Measurements from ENCODE around the gene MTG2. TPM values are rescaled to one million over a fixed set of nuclear protein-coding genes. Genes with fewer than 3 reads are reported as not detected.

Gene MTG2
- total RNA-seq, 1 donor from 2014 or later = 13.3 TPM

DNA sequence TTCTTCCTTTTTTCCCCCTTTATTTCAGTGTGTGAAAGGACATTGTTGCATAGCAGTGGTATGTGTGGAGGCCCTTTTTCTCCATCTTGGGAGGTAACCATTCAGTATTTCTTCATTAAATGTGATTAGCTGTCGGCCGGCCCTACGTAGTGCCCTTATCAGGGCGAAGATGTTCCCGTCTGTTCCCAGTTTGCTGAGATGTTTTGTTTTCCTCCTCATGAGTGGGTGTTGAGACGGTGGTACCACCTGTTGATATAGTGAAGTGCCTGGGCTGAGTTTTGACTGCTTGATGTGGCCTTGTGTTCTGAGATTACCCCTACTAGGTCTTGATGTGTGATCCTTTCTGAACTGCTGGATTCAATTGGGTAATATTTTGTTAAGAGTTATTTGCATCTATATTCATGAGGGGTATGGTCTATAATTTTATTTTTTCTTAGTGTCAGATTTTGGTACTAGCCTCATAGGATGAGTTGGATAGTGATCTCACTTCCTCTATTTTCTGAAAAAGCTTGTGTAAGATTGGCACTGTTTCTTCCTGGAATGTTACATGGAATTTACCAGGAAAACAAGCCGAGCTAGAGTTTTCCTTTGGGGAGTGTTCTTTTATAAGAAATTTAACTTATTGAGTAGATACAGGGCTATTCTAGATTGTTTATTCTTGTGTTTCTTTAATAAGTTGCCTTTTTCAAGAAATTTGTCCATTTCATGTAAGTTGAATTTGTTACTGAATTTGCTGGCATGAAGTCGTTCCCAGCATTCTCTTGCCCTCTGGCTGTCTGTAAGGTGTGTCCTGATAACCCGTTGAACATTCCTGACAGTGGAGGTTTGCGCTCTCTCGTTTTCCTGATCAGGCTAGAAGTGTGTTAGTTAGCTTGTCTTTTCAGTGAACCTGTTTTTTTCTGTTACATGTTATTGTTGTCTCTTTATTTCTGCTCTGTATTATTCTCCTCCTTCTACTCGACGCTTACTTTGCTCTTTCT lies 4.3 kb downstream of the MTG2 start:
- intact Hi-C loops (cut with DNase I) = no loop called here
- no peaks in the 10 kb centered on the region for H3K27me3 ChIP-seq
- no peak overlapping the region for H3K4me3 ChIP-seq
- no peaks in the 10 kb centered on the region for H3K9me3 ChIP-seq
- peaks cover 42% of the 10 kb centered on the region for H3K4me1 ChIP-seq
- DNase-seq (ENCODE audit: extremely low spot score in 2 of 2) = no peak
- H3K36me3 ChIP-seq = peaks cover 0 to 15% of the 10 kb centered on the region in 2 donors
- H3K27ac ChIP-seq = no peak overlapping the region
- TF ChIP-seq, protein P1, sequence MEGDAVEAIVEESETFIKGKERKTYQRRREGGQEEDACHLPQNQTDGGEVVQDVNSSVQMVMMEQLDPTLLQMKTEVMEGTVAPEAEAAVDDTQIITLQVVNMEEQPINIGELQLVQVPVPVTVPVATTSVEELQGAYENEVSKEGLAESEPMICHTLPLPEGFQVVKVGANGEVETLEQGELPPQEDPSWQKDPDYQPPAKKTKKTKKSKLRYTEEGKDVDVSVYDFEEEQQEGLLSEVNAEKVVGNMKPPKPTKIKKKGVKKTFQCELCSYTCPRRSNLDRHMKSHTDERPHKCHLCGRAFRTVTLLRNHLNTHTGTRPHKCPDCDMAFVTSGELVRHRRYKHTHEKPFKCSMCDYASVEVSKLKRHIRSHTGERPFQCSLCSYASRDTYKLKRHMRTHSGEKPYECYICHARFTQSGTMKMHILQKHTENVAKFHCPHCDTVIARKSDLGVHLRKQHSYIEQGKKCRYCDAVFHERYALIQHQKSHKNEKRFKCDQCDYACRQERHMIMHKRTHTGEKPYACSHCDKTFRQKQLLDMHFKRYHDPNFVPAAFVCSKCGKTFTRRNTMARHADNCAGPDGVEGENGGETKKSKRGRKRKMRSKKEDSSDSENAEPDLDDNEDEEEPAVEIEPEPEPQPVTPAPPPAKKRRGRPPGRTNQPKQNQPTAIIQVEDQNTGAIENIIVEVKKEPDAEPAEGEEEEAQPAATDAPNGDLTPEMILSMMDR (IDR thresholded peaks at IDR 0.05) = no peak
- TF ChIP-seq POLR2AphosphoS5 (IDR thresholded peaks at IDR 0.05; ENCODE audit: insufficient read depth in 1 of 2, low read depth in 1 of 2) (no peak), POLR2A (IDR thresholded peaks at IDR 0.05) (no peak)

DNA sequence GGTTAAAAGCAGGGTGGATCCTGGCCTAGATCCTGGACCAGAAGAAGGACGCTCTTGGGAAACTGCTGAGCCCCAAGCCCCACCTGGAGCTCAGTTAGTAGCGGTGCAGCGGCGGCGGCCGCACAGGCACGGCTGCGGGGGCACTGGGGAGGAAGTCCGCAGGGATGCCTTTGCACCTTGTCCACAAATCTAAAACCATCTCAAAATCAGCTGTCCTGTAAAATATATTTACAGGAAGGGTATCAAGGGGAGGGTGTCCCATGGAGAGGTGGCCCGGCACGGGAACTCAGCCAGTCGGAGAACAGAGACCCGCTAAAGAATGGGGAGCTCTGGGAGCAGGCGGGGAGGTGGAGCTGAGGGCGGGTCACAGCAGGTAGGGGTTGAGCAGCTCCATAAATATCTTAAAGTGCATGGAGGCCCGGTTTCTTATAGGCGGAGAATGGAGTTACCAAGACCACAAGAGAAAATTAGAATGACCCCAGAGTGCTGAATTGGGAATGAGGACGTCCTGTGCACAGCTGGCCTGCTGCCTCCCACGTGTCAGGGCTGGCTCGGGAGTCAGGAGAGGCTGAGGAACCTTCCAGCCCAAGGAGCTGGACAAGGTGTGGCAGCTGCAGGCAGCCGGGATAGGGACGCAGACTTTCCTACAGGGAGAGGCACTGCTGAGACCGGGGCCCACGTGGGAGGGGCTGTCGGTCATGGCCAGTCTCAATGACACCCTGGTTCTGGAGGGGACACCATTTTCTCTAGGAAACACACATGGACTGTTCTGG lies 8.0 kb downstream of the MTG2 start:
- Histone ChIP-seq H3K9me3 (no peaks in the 10 kb centered on the region), H3K4me1 (peaks cover 11% of the 10 kb centered on the region), H3K27me3 (no peaks in the 10 kb centered on the region), H3K4me3 (no peak overlapping the region), H3K36me3 (peaks cover 0 to 15% of the 10 kb centered on the region in 2 donors), H3K27ac (no peak overlapping the region)
- intact Hi-C loops (cut with DNase I) = no loop called here
- TF ChIP-seq, protein P1 (IDR thresholded peaks at IDR 0.05) = no peak
- no peak for TF ChIP-seq POLR2A (IDR thresholded peaks at IDR 0.05)
- no peak for DNase-seq (ENCODE audit: extremely low spot score in 2 of 2)

DNA sequence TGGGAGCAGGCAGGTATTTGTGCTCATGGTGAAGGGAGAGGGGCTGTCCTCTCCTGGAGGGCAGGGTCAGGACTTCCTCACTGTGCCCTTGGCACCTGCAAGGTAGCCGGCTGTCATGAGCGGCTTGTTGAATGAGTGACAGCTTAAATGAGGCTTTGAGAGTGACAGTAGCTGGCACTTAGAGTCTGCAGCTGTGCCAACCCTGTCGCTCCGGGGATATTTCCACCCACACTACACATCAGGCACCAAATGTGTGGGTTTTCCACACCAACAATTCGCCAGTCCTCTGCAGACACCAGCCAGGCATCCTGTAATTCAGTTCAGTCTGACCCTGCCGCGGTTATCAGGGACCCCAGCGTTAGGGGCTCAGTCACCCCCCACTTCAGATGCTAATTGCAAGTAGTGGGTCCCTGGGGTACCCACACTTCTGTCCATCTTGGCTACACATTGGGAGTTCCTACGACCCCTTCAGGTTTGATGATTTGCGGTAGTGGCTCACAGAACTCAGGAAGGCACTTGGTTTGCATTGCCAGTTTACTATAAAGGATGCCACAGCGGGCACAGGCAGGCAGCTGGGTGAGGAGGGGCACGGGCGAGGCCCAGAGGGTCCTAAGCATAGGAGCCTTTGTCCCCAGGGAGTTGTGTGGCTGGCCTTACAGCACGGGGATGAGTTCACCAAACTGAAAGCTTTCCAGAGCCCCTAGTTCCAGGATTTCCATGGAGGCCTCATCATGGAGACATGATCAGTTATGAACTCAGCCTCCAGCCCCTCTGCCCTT lies 9.1 kb downstream of the MTG2 start:
- Histone ChIP-seq H3K4me3 (no peak overlapping the region), H3K4me1 (peaks cover 6% of the 10 kb centered on the region), H3K27ac (no peak overlapping the region), H3K27me3 (no peaks in the 10 kb centered on the region), H3K9me3 (no peaks in the 10 kb centered on the region), H3K36me3 (peaks cover 0 to 21% of the 10 kb centered on the region in 2 donors)
- intact Hi-C loops (cut with DNase I) = no loop called here
- no peak for DNase-seq (ENCODE audit: extremely low spot score in 2 of 2)
- TF ChIP-seq POLR2A (IDR thresholded peaks at IDR 0.05) (no peak), POLR2AphosphoS5 (IDR thresholded peaks at IDR 0.05; ENCODE audit: insufficient read depth in 1 of 2, low read depth in 1 of 2) (no peak)
- TF ChIP-seq, protein P1 (IDR thresholded peaks at IDR 0.05) = no peak

DNA sequence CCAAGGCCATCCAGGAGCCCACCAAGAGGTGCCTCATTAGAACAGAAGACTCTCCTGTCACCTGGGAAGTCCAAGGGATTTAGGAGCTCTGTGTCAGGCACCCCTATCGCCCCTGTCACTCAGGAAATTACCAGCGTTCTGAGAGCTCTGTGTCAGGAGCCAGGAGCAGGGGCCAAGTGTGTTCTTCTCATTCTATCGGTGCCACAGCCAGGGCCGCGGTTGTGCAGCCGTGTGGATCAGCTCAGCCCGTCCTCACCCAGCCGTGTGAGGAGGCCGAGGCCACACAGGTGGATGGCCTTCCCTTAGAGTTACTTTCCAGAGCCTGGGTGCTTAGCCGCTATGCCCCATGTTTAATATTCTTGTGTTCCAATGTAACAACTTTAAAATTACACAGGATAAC lies 9.8 kb downstream of the MTG2 start:
- intact Hi-C loops (cut with DNase I) = no loop called here
- H3K27me3 ChIP-seq = no peaks in the 10 kb centered on the region

More for the DNA sequence above, 9.8 kb downstream of the MTG2 start:
- TF ChIP-seq, protein P1 (IDR thresholded peaks at IDR 0.05) = no peak
- TF ChIP-seq POLR2AphosphoS5 (IDR thresholded peaks at IDR 0.05; ENCODE audit: insufficient read depth in 1 of 2, low read depth in 1 of 2) (no peak), POLR2A (IDR thresholded peaks at IDR 0.05) (no peak)
- no peaks in the 10 kb centered on the region for H3K9me3 ChIP-seq
- peaks cover 0 to 22% of the 10 kb centered on the region in 2 donors for H3K36me3 ChIP-seq
- H3K4me3 ChIP-seq = no peak overlapping the region
- no peak for DNase-seq (ENCODE audit: extremely low spot score in 2 of 2)
- no peaks in the 10 kb centered on the region for H3K4me1 ChIP-seq
- no peak overlapping the region for H3K27ac ChIP-seq
